ENCODE results near the gene DPH1.

The DPH1 gene

GRCh38 chr17:2061441-2061958 lies 31.5 kb downstream of the DPH1 start:
- TF ChIP-seq CTCF (conservative IDR thresholded peaks at IDR 0.05) = no peak
- H3K27ac ChIP-seq = no peak overlapping the region

GRCh38 chr17:2062571-2063183 lies 32.7 kb downstream of the DPH1 start:
- TF ChIP-seq CTCF (conservative IDR thresholded peaks at IDR 0.05) = no peak
- H3K27ac ChIP-seq = no peak overlapping the region

DNA sequence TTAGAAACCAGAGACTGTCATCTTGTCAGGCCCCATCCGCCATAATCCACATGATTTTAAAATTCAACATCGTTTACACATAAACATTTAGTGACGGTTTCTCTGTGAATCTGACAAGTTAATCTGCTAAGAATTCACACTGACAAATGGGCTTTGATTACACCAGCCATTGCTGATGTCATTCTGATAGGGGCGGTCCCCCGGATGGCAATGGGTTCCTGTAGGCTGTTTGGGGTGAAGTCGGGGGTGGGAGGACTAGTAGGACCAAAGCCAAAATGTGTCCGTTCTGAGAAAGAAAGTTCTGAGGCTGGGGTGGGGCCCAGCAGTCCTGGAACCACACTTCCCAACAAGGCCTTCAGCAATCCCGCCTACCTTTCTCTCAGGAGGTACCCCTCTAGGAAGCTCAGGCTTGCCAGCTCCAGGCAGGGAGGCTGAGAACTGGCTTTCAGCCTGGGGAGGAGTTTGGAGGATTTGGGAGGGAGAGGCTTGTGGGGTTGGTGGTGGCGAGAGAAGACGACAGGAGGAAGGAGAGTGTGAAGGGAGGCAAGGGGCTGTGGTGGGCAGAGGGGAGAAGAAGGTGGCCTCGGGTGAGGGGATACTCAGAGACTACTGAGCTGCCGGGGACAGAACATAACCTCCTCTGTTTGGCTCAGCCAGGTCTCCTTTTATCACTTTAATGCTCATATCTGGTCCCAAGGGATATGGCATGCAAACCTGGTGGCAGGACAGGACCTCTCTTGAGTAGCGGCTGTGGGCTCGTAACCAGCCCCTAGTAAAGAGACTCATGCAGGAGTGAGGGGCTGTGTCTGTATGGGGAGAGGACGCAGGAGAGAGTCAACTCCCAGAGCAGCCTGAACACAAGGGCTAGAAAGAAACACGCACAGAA lies 33.6 kb downstream of the DPH1 start:
- no peak for TF ChIP-seq CTCF (conservative IDR thresholded peaks at IDR 0.05)
- no peak overlapping the region for H3K27ac ChIP-seq

DNA sequence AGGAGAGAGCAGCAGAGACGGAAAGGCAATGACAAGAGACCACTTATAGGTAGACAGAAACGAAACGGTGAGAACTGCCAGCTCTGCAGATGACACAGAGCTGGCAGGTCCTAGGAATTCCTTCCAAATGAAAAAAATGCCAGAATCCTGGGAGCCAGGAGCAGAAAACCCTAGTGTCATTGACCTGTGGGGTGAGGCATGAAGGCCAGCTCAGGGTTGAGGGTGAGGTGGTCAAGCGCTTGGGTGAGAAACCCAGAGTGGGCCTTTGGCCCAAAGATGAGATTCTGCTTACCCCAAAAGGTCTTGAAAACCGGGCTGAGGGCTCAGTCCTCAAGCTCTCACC lies 34.2 kb downstream of the DPH1 start:
- TF ChIP-seq CTCF (conservative IDR thresholded peaks at IDR 0.05) = no peak
- H3K27ac ChIP-seq = no peak overlapping the region

DNA sequence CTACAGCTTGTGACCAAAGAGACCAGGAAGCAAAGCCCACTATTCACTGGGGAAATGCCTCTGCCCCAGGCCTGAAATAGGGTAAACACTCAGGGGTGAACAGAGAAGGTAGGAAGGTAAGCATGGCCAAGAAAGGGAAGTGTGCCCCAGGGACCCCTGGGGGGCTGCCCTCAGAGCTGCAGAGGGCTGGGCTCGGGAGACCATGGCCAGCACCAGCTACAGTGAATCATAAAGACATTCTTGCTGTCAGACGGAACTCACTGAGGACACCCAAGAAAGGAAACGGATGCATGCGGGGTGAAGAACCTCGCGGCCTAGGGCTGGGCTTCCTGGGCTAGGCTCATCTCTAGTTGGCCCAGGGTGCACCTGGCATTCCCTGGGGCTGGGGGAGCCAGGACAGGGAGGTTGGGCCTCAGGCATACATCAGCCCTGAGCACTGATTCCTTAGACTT lies 34.6 kb downstream of the DPH1 start:
- no peak overlapping the region for H3K27ac ChIP-seq
- no peak for TF ChIP-seq CTCF (conservative IDR thresholded peaks at IDR 0.05)

- peak; percentile 53 for TF ChIP-seq CTCF (conservative IDR thresholded peaks at IDR 0.05)
- no peak overlapping the region for H3K27ac ChIP-seq
These were observed 35.2 kb downstream of the DPH1 start for GRCh38 chr17:2064980-2065785.

- no peak overlapping the region for H3K27ac ChIP-seq
These were observed 36.0 kb downstream of the DPH1 start for GRCh38 chr17:2065949-2066400.

More at GRCh38 chr17:2065949-2066400, 36.0 kb downstream of the DPH1 start:
- TF ChIP-seq CTCF (conservative IDR thresholded peaks at IDR 0.05) = no peak
